ENCODE measurements around the gene C1RL.

DNA sequence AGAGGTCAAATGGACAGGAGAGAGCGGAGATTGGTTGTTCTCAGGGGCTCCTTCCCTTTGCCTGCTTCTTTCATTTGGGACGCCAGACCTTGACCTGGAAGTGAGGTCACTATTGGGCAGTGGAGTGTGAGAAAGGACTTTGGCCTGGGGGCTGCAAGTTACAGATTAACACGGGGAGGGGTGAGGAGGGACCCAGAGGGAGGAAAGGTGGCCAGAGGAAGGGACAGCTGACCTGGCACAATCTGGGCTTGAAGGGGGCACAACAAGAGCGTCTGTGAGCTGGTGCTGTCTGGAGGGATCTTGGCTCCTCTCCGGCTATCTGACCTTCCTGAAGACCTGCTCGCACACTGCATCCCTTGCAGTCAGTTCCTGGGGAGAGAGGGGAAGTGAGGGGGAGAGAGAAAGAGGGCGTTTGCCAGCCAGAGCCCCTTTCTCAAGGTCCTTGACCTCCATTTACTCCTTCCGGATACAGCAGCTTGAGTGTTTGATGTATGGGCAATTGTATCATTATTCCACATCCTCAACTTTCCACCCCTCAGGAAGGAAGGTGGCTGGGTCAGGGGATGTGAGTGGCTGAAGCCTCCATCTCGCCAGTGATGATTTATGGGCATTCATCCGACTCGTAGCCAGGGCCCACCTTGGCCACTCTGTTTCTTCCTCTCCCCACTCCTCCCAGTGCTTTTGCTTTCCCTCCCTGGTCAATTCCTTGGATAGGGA, 14.9 kb upstream of the C1RL start:
- TF ChIP-seq, protein P1, sequence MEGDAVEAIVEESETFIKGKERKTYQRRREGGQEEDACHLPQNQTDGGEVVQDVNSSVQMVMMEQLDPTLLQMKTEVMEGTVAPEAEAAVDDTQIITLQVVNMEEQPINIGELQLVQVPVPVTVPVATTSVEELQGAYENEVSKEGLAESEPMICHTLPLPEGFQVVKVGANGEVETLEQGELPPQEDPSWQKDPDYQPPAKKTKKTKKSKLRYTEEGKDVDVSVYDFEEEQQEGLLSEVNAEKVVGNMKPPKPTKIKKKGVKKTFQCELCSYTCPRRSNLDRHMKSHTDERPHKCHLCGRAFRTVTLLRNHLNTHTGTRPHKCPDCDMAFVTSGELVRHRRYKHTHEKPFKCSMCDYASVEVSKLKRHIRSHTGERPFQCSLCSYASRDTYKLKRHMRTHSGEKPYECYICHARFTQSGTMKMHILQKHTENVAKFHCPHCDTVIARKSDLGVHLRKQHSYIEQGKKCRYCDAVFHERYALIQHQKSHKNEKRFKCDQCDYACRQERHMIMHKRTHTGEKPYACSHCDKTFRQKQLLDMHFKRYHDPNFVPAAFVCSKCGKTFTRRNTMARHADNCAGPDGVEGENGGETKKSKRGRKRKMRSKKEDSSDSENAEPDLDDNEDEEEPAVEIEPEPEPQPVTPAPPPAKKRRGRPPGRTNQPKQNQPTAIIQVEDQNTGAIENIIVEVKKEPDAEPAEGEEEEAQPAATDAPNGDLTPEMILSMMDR (IDR thresholded peaks at IDR 0.05) = no peak
- TF ChIP-seq POLR2A (IDR thresholded peaks at IDR 0.05) = no peak

Measured in thyroid gland (tissue), 4 donors.